ENCODE results near the gene TSACC.
"Not testable (repeated sequence)": the region's sequence is repeated elsewhere in the genome, so short reads cannot be mapped to it uniquely, and the experiment has no call there.

The TSACC gene

GRCh38 chr1:156359249-156359648 lies 20.9 kb downstream of the TSACC start:
- Mint-ChIP-seq H3K27me3 (ENCODE audit: low read depth) (peaks cover 53% of the 10 kb centered on the region), H3K36me3 (ENCODE audit: low read depth) (no peaks in the 10 kb centered on the region), H3K4me1 (ENCODE audit: low read depth) (peaks cover 4% of the 10 kb centered on the region), H3K27ac (no peak overlapping the region), H3K4me3 (no peak overlapping the region), H3K9me3 (no peaks in the 10 kb centered on the region)

- Mint-ChIP-seq H3K4me3 (no peak overlapping the region), H3K9me3 (no peaks in the 10 kb centered on the region), H3K36me3 (ENCODE audit: low read depth) (no peaks in the 10 kb centered on the region), H3K27me3 (ENCODE audit: low read depth) (peaks cover 59% of the 10 kb centered on the region), H3K27ac (no peak overlapping the region), H3K4me1 (ENCODE audit: low read depth) (peaks cover 4% of the 10 kb centered on the region)
Measured at GRCh38 chr1:156359973-156360372, 21.6 kb downstream of the TSACC start.

- H3K27ac Mint-ChIP-seq, result no peak overlapping the region
- H3K4me3 Mint-ChIP-seq, result no peak overlapping the region
- peaks cover 4% of the 10 kb centered on the region for H3K4me1 Mint-ChIP-seq (ENCODE audit: low read depth)
- H3K27me3 Mint-ChIP-seq (ENCODE audit: low read depth), result peaks cover 64% of the 10 kb centered on the region
- no peaks in the 10 kb centered on the region for H3K9me3 Mint-ChIP-seq
- H3K36me3 Mint-ChIP-seq (ENCODE audit: low read depth), result no peaks in the 10 kb centered on the region
Measured at GRCh38 chr1:156360534-156360933, 22.2 kb downstream of the TSACC start.

GRCh38 chr1:156365754-156366153 lies 27.4 kb downstream of the TSACC start:
- Mint-ChIP-seq H3K9me3 (no peaks in the 10 kb centered on the region), H3K36me3 (ENCODE audit: low read depth) (no peaks in the 10 kb centered on the region), H3K4me3 (no peak overlapping the region), H3K27me3 (ENCODE audit: low read depth) (peaks cover 46% of the 10 kb centered on the region), H3K27ac (no peak overlapping the region), H3K4me1 (ENCODE audit: low read depth) (no peaks in the 10 kb centered on the region)

- no peak overlapping the region for H3K27ac Mint-ChIP-seq
Measured at GRCh38 chr1:156366378-156367166, 28.2 kb downstream of the TSACC start.

GRCh38 chr1:156367383-156368156 lies 29.2 kb downstream of the TSACC start:
- H3K4me3 Mint-ChIP-seq, result no peak overlapping the region
- H3K9me3 Mint-ChIP-seq, result no peaks in the 10 kb centered on the region
- no peak overlapping the region for H3K27ac Mint-ChIP-seq
- H3K36me3 Mint-ChIP-seq (ENCODE audit: low read depth), result no peaks in the 10 kb centered on the region
- H3K4me1 Mint-ChIP-seq (ENCODE audit: low read depth), result no peaks in the 10 kb centered on the region
- peaks cover 62% of the 10 kb centered on the region for H3K27me3 Mint-ChIP-seq (ENCODE audit: low read depth)

More at GRCh38 chr1:156366378-156367166, 28.2 kb downstream of the TSACC start:
- Mint-ChIP-seq H3K4me3 (no peak overlapping the region), H3K9me3 (no peaks in the 10 kb centered on the region), H3K4me1 (ENCODE audit: low read depth) (no peaks in the 10 kb centered on the region), H3K36me3 (ENCODE audit: low read depth) (no peaks in the 10 kb centered on the region), H3K27me3 (ENCODE audit: low read depth) (peaks cover 54% of the 10 kb centered on the region)

GRCh38 chr1:156368157-156368658 lies 29.9 kb downstream of the TSACC start:
- Mint-ChIP-seq H3K4me1 (ENCODE audit: low read depth) (no peaks in the 10 kb centered on the region), H3K9me3 (no peaks in the 10 kb centered on the region), H3K36me3 (ENCODE audit: low read depth) (no peaks in the 10 kb centered on the region), H3K27me3 (ENCODE audit: low read depth) (peaks cover 67% of the 10 kb centered on the region), H3K4me3 (no peak overlapping the region), H3K27ac (no peak overlapping the region)

- H3K9me3 Mint-ChIP-seq, result no peaks in the 10 kb centered on the region
- H3K27me3 Mint-ChIP-seq (ENCODE audit: low read depth), result peaks cover 69% of the 10 kb centered on the region
- no peaks in the 10 kb centered on the region for H3K36me3 Mint-ChIP-seq (ENCODE audit: low read depth)
- H3K4me1 Mint-ChIP-seq (ENCODE audit: low read depth), result no peaks in the 10 kb centered on the region
- peak within 1 kb of the TSS; percentile 46 for H3K4me3 Mint-ChIP-seq
- no peak within 1 kb of the TSS for H3K27ac Mint-ChIP-seq
Measured at GRCh38 chr1:156368889-156369684, 30.8 kb downstream of the TSACC start, which contains the start of gene RHBG. RHBG (plus strand) TSS chr1:156369211; CDS start chr1:156369250, 39 bp downstream.

GRCh38 chr1:156369685-156370286 lies 31.5 kb downstream of the TSACC start:
- H3K4me1 Mint-ChIP-seq (ENCODE audit: low read depth); H3K4me3 Mint-ChIP-seq; H3K36me3 Mint-ChIP-seq (ENCODE audit: low read depth); H3K27ac Mint-ChIP-seq; H3K9me3 Mint-ChIP-seq: not testable (repeated sequence)
- H3K27me3 Mint-ChIP-seq (ENCODE audit: low read depth), result peaks cover 67% of the 10 kb centered on the region

GRCh38 chr1:156371553-156372264 lies 33.4 kb downstream of the TSACC start:
- Mint-ChIP-seq H3K9me3 (no peaks in the 10 kb centered on the region), H3K27ac (no peak overlapping the region), H3K4me3 (no peak overlapping the region), H3K36me3 (ENCODE audit: low read depth) (no peaks in the 10 kb centered on the region), H3K27me3 (ENCODE audit: low read depth) (peaks cover 64% of the 10 kb centered on the region), H3K4me1 (ENCODE audit: low read depth) (no peaks in the 10 kb centered on the region)

GRCh38 chr1:156372265-156372586 lies 33.9 kb downstream of the TSACC start:
- Mint-ChIP-seq H3K27me3 (ENCODE audit: low read depth) (peaks cover 63% of the 10 kb centered on the region), H3K36me3 (ENCODE audit: low read depth) (no peaks in the 10 kb centered on the region), H3K4me3 (no peak overlapping the region), H3K27ac (no peak overlapping the region), H3K9me3 (no peaks in the 10 kb centered on the region), H3K4me1 (ENCODE audit: low read depth) (no peaks in the 10 kb centered on the region)

GRCh38 chr1:156372876-156373275 lies 34.5 kb downstream of the TSACC start:
- H3K4me3 Mint-ChIP-seq, result no peak overlapping the region
- H3K27ac Mint-ChIP-seq, result no peak overlapping the region
- no peaks in the 10 kb centered on the region for H3K4me1 Mint-ChIP-seq (ENCODE audit: low read depth)
- H3K9me3 Mint-ChIP-seq, result no peaks in the 10 kb centered on the region
- H3K36me3 Mint-ChIP-seq (ENCODE audit: low read depth), result no peaks in the 10 kb centered on the region
- H3K27me3 Mint-ChIP-seq (ENCODE audit: low read depth), result peaks cover 57% of the 10 kb centered on the region

GRCh38 chr1:156373546-156373945 lies 35.2 kb downstream of the TSACC start:
- H3K27me3 Mint-ChIP-seq (ENCODE audit: low read depth), result peaks cover 50% of the 10 kb centered on the region

More at GRCh38 chr1:156373546-156373945, 35.2 kb downstream of the TSACC start:
- no peaks in the 10 kb centered on the region for H3K4me1 Mint-ChIP-seq (ENCODE audit: low read depth)
- H3K27ac Mint-ChIP-seq, result no peak overlapping the region
- no peaks in the 10 kb centered on the region for H3K36me3 Mint-ChIP-seq (ENCODE audit: low read depth)
- no peaks in the 10 kb centered on the region for H3K9me3 Mint-ChIP-seq
- no peak overlapping the region for H3K4me3 Mint-ChIP-seq
